HG02981 (cell line): ENCODE data around the gene PIGP.
"Not testable (repeated sequence)": the region's sequence is repeated elsewhere in the genome, so short reads cannot be mapped to it uniquely, and the experiment has no call there.

Experiments
- ATAC-seq: cut with Tn5 transposase; IDR thresholded peaks from one replicate; pipeline ENCODE4 v1.9.1; 2021; ENCODE audit warnings: mild to moderate bottlenecking, moderate library complexity; ENCODE audit not compliant: unreplicated experiment

The PIGP gene

DNA sequence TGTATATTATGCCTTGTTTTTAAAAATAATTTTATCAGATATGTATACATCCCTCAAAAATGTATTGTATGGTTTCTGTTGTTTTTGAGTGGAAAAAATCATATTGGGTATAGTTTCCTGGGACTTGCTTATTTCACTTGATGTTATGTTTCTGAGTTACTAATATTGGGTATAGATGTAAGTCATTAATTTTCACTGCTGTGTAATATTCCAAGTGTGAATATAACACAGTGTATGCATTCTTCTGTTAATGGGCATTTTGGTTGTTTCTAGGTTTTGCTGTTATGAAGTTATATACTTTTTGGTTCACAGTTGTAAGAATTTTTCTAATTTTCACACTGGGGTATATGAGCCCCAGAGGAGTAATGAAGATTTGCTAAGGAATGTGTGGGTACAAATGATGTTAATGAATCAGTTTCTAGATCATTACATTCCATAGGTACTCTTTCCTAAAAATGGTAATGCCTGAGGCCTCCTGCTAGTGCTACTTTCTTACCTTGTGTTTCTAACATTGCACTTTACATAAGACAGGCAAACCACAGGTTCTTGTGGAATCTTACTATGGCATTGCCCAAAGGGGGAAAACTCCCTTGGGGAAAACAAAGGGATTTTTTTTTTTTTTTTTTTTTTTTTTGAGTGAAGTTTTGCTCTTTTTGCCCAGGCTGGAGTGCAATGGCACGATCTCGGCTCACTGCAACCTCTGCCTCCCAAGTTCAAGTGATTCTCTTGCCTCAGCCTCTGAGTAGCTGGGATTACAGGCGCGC is 3.4 kb upstream of the PIGP start:
- ATAC-seq = no peak

DNA sequence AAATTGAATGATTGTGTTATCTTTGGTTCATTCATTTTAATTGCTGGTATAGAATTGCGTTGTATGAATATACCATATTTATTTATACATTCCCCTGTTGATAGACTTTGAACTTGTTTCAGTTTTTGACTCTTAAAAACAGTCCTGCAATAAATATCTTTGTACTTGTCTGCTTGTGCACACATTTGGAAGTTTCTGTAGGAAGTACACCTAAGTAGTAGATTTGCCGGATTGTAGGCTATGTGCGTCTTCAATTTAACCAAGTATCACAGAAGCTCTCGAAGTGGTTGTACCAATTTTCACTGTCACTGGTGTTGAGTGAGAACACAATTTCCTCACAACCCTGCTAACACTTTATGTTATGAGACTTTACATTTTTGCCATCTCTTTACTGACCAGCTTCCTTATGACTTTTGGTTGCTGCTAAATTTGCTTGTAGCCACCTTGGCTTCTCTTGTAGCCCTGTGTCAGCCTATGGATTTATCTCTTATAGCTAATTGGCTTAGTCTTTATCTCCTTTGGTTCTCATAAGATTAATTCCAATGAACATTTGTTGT is 2.4 kb upstream of the PIGP start:
- no peak for ATAC-seq

DNA sequence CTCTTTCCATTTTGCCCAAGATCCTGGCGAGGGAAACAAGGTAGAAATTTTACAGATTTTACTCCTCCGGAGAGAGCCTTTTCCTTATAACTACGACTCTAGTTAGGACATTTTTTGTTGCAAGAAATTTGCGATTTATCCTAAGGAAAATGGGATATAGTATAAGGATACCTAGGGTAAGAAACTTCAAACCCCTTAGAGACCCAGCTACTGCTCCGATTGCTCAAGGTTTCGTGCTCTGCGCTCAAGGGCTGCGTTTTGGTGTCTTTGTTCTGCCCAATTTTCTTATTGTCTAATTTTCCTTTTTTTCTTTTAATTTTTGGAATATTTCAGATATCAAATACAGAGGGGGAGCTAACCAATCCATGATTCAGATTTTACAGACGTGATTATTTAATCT is 1.7 kb upstream of the PIGP start:
- ATAC-seq = no peak

DNA sequence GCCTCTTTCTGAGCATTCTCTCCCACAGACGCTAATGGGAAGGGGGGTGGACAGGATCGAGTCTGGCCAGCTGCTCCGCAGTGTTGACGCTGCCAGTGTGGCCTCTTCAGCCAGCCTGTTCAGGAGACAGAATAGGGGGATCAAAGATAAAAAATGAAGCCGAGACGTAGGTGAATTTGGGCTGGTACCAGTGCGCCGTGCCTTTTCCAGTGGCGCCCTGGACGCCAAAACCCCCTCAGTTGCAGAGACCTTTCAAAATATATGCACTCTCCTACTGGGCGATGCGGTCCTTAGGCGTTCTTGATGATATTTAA is 1.3 kb upstream of the PIGP start:
- ATAC-seq = no peak

DNA sequence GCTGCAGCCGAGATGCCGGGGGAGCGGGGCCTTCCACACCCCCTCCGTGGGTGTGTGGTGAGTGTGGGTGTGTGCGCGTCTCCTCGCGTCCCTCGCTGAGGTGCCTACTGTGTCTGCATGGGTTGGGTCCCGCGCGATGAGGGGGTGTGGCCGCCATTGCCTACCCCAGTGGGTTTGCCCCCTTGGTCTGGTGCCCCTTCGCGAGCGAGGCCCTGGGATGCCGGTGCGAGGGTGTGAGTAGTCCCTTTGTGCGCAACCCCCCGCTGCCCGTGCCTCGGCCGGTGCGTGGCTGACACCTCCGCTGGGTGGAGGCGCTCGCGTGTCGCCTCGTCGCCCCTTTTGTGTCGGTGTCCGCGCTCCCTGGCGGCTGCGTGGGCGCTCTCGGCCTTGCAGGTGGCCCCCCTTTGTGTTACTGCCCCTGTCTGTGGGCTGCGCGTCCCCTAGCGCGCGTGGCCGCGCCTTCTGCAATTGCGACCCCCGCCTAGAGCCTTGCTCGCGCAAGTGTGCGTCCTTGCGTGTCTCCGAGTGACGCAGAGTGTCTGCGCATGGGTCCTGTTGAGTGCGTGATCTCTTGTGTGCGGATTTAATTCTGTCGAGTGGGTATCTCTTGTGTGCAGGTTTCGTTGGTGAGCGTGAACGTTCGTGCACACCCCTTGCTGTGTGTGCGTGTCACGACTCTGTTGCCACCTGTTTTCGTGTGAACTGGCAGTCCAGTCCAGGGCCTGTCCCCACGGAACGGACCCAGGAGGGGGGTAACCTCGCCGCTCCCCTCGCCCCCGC is 736 bp upstream of the PIGP start:
- ATAC-seq = peak; percentile 25

DNA sequence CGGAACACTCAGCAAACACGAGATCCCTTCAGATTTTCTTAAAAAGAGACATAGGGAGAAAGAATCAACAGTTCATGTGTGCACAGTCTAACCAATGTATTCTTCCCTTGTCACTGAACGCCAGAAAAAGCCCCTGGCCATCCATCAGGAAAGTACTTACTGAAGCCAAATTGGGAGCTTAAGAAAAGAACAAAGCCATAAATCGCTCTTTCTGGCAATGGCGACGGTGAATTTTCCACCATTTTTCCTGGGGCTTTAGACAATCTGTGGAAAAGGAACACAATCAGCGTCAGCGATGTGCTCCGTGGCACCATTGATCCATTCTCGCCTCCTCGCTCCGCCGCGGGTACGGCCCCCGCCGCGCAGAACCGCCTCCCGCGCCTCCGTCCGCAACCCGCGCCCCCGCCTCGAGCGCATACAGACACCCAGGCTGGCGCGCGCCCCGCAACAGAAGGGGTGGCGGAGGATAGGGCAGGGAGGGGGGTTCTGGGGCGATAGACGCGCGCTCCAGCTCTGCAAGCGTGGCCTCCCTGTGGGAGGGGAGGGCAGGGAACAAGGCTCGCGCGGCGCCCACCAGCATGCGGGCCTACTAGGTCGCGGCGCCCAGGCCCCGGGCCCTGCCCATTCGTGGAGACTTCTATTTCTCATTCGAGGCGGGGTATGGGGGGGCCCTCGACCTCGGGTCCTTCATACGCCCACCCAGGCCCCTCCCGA is 440 bp downstream of the PIGP start:
- ATAC-seq = peak; percentile 31

DNA sequence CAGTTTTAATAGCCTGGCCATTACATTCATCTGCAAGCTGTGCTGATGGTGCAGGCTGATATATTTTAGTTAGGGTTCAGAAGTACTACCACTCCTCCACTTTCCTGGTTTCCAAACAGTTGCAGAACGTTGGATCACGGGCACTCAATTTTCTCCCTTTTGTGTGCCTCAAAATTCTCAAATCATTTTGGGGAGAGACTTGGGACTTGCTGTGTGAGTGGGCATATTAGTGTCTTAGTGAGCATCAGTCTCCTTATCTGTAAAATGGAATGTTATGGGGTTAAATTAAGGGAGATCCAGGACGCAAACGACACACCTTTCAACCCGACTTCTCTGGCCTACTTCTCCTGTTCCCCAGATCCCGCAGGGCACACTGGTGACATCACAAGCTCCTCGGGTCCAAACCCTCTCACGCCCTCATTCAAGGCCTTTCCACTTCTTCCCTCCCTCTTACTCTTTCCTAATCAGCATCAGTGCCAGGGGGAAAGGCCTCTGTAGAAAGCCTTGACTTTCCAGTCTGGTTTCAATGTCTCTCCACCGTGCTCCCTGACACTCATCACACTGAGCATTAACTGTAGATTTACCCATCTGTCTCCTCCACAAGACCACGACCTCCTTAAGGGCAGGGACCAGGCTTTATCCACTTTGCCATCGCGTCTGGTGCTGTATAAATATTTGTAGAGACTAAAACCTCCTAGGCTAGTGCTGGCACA is 1.2 kb downstream of the PIGP start:
- no peak for ATAC-seq

DNA sequence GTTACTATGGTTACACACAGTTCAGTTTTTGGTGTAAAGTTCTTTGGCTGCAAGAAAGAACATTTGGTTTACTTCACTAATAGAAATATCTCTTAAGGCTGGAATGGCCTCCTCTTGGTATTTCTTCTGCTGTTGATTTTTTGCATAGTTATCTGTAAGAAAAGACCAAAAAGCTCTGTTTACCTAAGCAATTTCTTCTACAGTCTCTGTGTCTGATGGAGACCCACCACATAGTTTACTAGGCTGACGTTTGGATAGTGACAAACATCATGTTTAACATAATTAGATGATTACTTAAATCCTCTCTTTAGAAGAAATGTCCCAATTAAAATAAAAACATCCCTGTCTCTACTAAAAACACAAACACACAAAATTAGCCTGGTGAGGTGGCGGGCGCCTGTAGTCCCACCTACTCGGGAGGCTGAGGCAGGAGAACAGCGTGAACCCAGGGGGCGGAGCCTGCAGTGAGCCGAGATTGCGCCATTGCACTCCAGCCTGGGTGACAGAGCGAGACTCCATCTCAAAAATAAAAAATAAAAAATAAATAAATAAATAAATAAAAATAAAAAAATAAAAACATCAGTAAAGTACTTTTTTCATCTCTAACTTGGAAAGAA is 7.2 kb downstream of the PIGP start:
- no peak for ATAC-seq

DNA sequence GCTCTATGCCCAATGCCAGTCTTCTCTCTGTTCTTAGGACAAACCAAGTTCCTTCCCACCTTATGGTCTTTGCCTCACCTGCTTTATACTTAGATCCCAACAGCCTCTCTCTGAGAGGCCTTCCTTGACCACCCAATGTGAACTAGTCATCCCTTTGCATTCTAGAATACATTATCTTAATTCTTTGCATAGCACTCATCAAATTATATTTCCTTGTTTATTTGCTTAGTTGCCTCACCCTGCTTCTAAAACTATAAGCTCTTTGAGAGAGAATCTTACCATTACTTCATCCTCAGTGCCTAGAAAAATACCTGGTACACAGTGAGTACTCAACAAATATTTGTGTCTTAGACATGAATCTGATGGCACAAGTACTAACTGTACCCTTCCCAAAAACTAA is 8.0 kb downstream of the PIGP start:
- no peak for ATAC-seq

DNA sequence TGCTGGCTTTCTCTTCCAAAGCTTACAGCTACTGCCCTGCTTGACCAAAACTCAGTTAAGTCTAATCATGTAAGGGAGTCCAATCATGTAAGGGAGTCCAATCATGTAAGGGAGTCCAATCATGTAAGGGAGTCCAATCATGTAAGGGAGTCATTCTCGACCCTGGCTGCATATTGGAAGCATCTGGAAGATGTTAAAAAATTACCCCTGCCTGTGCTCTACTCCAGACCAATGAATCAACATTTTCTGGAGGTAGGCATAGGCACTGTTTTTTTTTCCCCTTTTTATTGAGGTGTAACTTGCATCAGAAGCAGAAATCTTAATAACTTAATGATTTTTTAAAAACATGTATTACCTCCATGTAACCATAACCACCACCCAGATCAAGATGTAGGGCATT is 9.4 kb downstream of the PIGP start:
- ATAC-seq = no peak

DNA sequence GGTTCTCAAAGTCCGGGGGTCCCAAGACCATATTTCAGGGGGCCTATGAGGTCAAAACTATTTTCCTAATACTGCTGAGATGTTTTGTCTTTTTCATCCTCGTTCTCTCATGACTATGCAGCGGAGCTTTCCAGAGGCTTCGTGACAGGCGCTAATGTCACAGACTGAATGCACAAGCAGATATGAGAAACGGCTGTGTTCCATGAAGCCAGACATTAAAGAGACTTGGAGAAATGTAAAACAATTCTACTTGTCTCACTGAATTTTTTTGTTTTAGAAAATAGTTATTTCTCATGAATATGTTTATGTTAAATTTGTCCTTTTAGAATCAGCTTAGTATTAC is 10.3 kb downstream of the PIGP start:
- ATAC-seq = no peak

DNA sequence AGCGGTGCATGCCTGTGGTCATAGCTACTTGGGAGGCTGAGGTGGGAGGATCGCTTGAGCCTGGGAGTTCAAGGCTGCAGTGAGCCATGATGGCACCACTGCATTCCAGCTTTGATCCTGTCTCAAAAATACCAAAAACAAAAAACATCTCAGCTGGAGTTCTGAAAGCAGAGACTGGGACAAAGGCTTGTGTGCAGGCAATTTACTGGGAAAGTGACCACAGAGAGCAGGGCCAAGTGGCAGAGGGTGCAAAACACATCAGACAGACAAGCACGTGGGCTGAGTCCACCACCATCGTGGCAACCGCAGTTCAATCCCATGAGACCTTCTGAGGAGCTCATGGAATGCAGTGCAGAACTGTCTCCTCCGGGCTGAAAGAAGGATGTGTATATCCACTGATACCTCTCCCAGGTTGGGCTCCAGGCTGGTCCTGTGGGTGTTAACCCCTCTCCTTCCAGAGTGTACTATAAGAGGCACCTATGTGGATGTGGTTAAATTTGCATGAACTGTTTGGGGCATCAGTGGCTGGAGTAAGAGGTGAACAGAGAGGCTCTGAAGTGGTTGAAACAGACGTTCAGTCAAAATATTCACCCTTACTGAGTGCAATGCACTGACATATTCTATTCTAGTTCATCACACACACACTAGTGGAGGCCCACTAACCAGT is 10.8 kb downstream of the PIGP start:
- no peak for ATAC-seq

DNA sequence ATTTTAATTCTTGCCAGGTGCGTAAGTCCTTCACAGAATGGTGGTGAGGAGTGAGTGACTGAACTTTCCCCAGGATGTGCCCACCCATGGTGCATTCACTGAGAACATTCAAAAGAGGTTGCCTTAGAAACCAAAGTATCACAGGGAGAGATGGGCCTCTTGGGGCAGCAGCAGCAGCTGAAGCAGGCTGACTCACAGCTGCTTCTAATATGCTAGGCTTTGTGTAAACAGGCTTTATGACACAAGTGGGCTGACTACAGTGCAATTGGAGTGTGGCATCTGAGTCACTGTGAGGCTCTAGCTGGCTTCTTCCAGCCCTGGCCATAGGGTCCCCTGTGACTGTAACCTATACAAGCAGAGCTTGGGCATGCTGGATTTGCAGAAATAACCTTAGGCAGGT is 12.6 kb downstream of the PIGP start:
- no peak for ATAC-seq

DNA sequence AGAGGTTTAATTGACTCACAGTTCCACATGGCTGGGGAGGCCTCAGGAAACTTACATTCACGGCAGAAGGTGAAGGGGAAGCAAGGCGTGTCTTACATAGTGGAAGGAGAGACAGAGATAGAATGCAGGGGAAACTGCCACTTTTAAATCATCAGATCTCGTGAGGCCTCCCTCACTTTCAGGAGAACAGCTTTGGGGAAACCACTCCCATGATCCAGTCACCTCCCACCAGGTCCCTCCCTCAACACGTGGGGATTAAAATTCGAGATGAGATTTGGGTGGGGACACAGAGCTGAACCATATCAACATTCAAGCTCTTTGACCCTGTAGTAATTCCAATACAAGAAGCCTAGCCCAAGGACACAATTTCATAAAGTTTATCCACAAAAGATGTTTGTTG is 13.7 kb downstream of the PIGP start:
- no peak for ATAC-seq

DNA sequence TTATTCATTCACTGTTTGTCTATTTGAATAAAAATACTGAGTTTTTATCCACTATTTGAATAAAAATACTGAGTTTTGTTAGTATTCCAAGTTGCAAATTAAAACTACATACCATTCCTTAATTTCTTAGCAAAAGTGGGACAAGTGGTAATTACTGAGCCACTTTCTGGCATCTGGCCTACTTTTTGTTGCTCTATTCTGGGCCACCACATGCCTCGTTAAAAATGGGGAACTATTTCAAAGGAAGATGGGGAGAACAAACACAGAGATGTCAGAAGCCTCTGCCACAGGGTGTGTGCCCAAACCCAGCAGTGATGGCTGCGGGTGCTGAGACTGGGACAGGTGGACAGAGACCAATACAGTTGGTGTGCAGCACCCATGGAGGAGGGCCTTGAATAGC is 14.6 kb downstream of the PIGP start:
- no peak for ATAC-seq

DNA sequence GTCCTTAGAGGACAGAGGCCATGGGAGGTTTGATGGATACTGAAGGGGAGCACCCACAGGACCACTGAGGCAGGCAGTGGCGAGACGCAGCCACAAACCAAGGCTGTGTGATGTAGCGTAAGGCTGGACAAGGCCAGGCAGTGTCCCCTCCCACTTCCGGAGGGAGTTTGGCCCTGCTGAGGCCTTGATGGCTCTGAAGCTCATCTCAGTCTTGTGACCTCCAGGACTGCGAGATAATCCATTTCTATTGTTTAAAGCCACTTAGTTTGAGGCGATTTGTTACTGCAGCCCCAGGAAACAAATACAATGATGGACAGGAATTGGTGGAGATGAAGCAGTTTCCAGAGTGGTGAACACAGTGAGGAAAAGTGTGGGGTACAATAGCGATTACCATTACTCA is 15.3 kb downstream of the PIGP start:
- no peak for ATAC-seq

DNA sequence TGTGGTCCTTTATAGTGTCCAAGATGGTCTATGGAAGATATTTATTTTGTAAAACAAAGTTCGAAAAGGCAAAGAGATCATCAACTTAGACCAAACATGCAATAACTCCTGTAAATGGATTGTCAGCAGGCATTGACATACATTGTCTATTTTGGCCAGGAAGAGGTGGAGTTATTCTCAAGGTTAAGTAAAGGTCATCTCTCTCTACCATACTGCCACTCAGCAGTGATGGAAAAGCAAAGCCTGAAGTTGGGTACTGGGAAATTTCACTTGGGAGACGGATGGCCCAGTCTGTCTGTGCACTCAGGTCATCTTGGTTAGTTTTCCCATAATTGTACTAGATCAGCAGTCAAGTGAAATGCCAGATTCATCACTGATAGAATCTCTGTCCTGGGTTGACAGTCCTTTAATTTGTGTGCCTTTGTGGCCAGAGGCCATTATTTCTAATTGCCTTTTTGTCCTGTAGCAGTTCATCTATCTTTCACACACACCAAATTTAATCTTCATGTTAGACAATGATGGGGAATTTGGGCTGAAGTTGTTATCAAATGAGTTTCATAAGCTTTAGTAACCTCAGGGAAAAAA is 17.5 kb downstream of the PIGP start:
- no peak for ATAC-seq

DNA sequence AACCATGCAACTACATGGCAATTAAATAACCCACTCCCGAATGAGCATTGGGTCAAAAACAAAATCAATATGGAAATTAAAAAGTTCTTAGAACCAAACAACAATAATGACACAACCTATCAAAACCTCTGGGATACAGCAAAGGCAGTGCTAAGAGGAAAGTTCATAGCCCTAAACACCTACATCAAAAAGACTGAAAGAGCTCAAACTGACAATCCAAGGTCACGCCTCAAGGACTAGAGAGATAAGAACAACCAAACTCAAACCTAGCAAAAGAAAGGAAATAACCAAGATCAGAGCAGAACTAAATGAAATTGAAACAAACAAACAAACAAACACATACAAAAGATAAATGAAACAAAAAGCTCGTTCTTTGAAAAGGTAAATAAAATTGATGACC is 23.1 kb downstream of the PIGP start:
- ATAC-seq = not testable (repeated sequence)

DNA sequence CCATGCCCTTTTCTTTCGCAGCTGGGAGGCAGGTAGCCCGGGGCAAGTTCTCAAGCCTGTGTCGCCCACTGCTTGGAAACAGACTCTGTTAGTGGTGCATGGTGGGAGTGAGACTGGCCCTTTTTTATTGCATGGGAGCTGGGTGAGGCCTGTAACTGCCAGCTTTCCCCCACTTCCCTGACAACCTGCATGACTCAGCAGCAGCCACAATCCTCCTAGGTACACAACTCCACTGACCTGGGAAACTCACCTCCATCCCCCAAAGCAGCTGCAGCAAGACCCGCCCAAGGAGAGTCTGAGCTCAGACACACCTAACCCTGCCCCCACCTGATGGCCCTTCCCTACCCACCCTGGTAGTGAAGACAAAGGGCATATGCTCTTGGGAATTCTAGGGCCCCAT is 25.8 kb downstream of the PIGP start:
- no peak for ATAC-seq

DNA sequence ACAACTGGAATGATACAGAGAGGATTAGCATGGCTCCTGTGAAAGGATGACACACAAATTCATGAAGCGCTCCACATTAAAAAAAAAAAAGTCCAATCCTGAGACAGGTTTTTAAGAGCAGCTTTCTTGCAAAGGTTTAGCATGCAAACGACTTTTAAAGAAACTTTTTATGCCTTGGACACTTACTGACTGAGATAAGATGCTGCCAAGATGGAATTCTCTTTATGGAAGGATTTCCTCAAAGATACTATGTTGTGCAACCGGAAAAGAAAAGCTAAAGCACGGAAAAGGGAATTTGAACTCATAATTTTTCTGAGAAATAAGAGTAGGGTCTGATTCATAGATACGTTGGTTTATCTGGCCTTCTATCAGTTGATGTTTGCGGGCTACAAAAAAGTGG is 27.3 kb downstream of the PIGP start:
- ATAC-seq = no peak
